SK-N-SH treated with all-trans-retinoic acid at 6 μM for 48 hours (cell line): Measurements from ENCODE around the gene SNX11.
"Not testable (repeated sequence)": the region's sequence is repeated elsewhere in the genome, so short reads cannot be mapped to it uniquely, and the experiment has no call there.

Experiments
- ARNTL ChIP-seq: fragments of 450-650 bp; formaldehyde crosslinking; IDR thresholded peaks from 2 replicates; pipeline ENCODE4 v1.5.0; 2020; ENCODE audit warnings: low read depth, mild to moderate bottlenecking, moderate library complexity, borderline replicate concordance
- BACH2 ChIP-seq: fragments of 250-450 bp; sonication (Bioruptor Pico); IDR thresholded peaks from 2 replicates; pipeline ENCODE4 v1.9.0; 2021; ENCODE audit warnings: mild to moderate bottlenecking, borderline replicate concordance
- CREB5 ChIP-seq: fragments of 250-450 bp; sonication (Bioruptor Pico); IDR thresholded peaks from 2 replicates; pipeline ENCODE4 v1.5.1; 2020; ENCODE audit warnings: low read depth, mild to moderate bottlenecking, moderate library complexity
- CSDC2 ChIP-seq: fragments of 250-450 bp; sonication (Bioruptor Pico); IDR thresholded peaks from 2 replicates; pipeline ENCODE4 v1.5.0; 2020; ENCODE audit warnings: mild to moderate bottlenecking, moderate library complexity
- ISL1 ChIP-seq: fragments of 250-450 bp; sonication (Bioruptor Pico); IDR thresholded peaks from 2 replicates; pipeline ENCODE4 v2.1.2; 2022; ENCODE audit warnings: mild to moderate bottlenecking, moderate library complexity
- OSR1 ChIP-seq: fragments of 250-450 bp; sonication (Bioruptor Pico); IDR thresholded peaks from 2 replicates; pipeline ENCODE4 v1.8.0; 2022; ENCODE audit warnings: moderate library complexity, mild to moderate bottlenecking, inconsistent platforms
- PATZ1 ChIP-seq: fragments of 250-450 bp; sonication (Bioruptor Pico); IDR thresholded peaks from 2 replicates; pipeline ENCODE4 v1.8.0; 2020; ENCODE audit warnings: mild to moderate bottlenecking, moderate library complexity, borderline replicate concordance
- PPARA ChIP-seq: fragments of 250-450 bp; sonication (Bioruptor Pico); IDR thresholded peaks from 2 replicates; pipeline ENCODE4 v1.5.0; 2020; ENCODE audit warnings: mild to moderate bottlenecking, borderline replicate concordance
- RARB ChIP-seq: fragments of 250-450 bp; sonication (Bioruptor Pico); IDR thresholded peaks from 2 replicates; pipeline ENCODE4 v1.8.0; 2021; ENCODE audit warnings: mild to moderate bottlenecking, moderate library complexity
- TOX ChIP-seq: fragments of 250-450 bp; sonication (Bioruptor Pico); IDR thresholded peaks from 2 replicates; pipeline ENCODE4 v1.8.0; 2021; ENCODE audit warnings: mild to moderate bottlenecking, moderate library complexity, borderline replicate concordance
- TSHZ2 ChIP-seq: fragments of 250-450 bp; sonication (Bioruptor Pico); IDR thresholded peaks from 2 replicates; pipeline ENCODE4 v1.5.0; 2020; ENCODE audit warnings: mild to moderate bottlenecking, moderate library complexity
- ZC3H10 ChIP-seq: fragments of 250-450 bp; sonication (Bioruptor Pico); IDR thresholded peaks from 2 replicates; pipeline ENCODE4 v1.5.1; 2021; ENCODE audit warnings: mild to moderate bottlenecking, moderate library complexity
- ZFP3 ChIP-seq: fragments of 250-450 bp; sonication (Bioruptor Pico); IDR thresholded peaks from 2 replicates; pipeline ENCODE4 v1.5.0; 2020; ENCODE audit warnings: mild to moderate bottlenecking, moderate library complexity
- ZFP30 ChIP-seq: fragments of 450-650 bp; formaldehyde crosslinking; IDR thresholded peaks from 2 replicates; pipeline ENCODE4 v1.5.0; 2022; ENCODE audit warnings: mild to moderate bottlenecking, moderate library complexity

GRCh38 chr17:48077152-48077551 is 30.4 kb upstream of the SNX11 start:
- not testable (repeated sequence) for TF ChIP-seq BACH2 (CRISPR knock-in tag); PATZ1; TOX (CRISPR knock-in tag); ZFP3 (CRISPR knock-in tag); ARNTL (CRISPR knock-in tag); TSHZ2; ZFP30 (CRISPR knock-in tag); ZC3H10 (CRISPR knock-in tag); PPARA; RARB (CRISPR knock-in tag); CSDC2 (CRISPR knock-in tag); ISL1 (CRISPR knock-in tag); OSR1 (CRISPR knock-in tag); CREB5 (CRISPR knock-in tag)
